HL-60 (cell line): ENCODE data around the gene LIX1L.
A peak's percentile ranks its signal among the peaks of the same experiment; 100 is the strongest.

ENCODE experiments used
- DNase-seq, 2 experiments: peaks; one replicate each; pipeline ENCODE4 v3.0.0-alpha.2; 2010 to 2020; ENCODE audit warnings: low read depth in 1 of 2, low spot score in 1 of 2
- H3K27ac ChIP-seq: fragments of 250-450 bp; sonication (Bioruptor Pico); replicated peaks from 2 replicates; pipeline ENCODE4 v1.5.1; 2020; ENCODE audit warnings: mild to moderate bottlenecking, moderate library complexity
- H3K27me3 ChIP-seq: fragments of 250-450 bp; sonication (Bioruptor Pico); 2 replicates; pipeline ENCODE4 v1.5.1; 2021; ENCODE audit warnings: mild to moderate bottlenecking, moderate library complexity; ENCODE audit not compliant: insufficient read depth, poor library complexity, severe bottlenecking
- H3K4me3 ChIP-seq: replicated peaks from 2 replicates; pipeline ENCODE4 v1.5.1; 2011; ENCODE audit warnings: mild to moderate bottlenecking, control low read depth, low read length; ENCODE audit not compliant: insufficient read depth
- CTCF ChIP-seq: IDR thresholded peaks from one replicate; pipeline ENCODE4 v1.5.1; 2011; ENCODE audit warnings: low read length, control low read depth, inconsistent platforms; ENCODE audit not compliant: insufficient read depth
- GABPA ChIP-seq: IDR thresholded peaks from 2 replicates; pipeline ENCODE4 v1.6.1; 2012; ENCODE audit warnings: low read depth
- POLR2AphosphoS5 ChIP-seq: IDR thresholded peaks from 2 replicates; pipeline ENCODE4 v1.6.1; 2012; ENCODE audit warnings: low read depth
- REST ChIP-seq: IDR thresholded peaks from 2 replicates; pipeline ENCODE4 v1.6.1; 2012; ENCODE audit warnings: low read depth; ENCODE audit not compliant: insufficient replicate concordance
- SPI1 ChIP-seq: IDR thresholded peaks from 2 replicates; pipeline ENCODE4 v1.6.1; 2012; ENCODE audit warnings: low read depth, mild to moderate bottlenecking, borderline replicate concordance

The LIX1L gene

DNA sequence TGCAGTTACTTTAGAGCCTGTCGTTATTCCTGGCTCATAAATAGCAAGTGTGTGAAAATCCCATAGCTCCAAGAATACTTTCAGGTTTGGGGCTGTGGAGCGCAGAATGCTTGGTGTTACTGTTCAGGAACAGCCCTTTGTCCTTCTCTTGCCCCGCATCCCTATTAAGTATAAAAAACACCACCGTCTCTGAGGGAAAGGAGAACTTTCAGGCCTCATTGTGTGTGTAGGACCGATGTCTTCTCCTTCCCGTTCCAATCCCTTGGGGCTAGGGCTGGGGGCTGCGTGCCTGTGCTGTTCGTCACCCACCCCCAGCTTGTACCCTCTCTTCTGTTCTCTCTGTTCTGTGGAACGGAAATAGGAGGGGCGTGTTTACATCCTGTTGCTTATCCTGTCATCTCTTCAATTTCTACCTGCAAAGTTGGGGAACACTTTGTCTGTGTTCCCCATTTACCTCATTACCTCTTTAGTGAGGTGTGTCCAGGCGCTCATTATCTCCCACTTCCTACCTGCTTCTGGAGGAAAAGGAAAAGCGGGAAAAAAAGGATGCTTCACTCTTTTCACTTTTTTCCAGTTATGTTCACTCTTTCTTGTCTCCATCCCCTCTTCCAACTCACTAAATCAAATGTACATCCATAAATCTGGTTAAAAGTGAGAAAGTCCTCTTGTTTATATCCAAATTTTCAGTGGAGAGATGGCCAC, 39.4 kb upstream of the LIX1L start:
- no peaks in the 10 kb centered on the region for H3K27me3 ChIP-seq
- H3K4me3 ChIP-seq, result peak overlapping the region; percentile 71
- TF ChIP-seq SPI1 (no peak), POLR2AphosphoS5 (no peak), CTCF (no peak), REST (no peak), GABPA (no peak)
- H3K27ac ChIP-seq, result peak overlapping the region; percentile 87
- DNase-seq, result peak in 1 of 2 experiments; percentile 52

- TF ChIP-seq REST (peak; percentile 62), POLR2AphosphoS5 (peak; percentile 88), CTCF (no peak), SPI1 (peak; percentile 36; the same call in 1 of the 2 replicates), GABPA (no peak)
- Histone ChIP-seq H3K27me3 (no peaks in the 10 kb centered on the region), H3K27ac (peak within 1 kb of the TSS; percentile 87), H3K4me3 (peak within 1 kb of the TSS; percentile 71)
- DNase-seq, result peak; percentile 97 to 99
Measured at GRCh38 chr1:145996433-145997015, 38.7 kb upstream of the LIX1L start, which contains the start of gene TXNIP. Gene TXNIP (minus strand): TSS chr1:145996579. CDS start chr1:145996266, 313 bp downstream.

DNA sequence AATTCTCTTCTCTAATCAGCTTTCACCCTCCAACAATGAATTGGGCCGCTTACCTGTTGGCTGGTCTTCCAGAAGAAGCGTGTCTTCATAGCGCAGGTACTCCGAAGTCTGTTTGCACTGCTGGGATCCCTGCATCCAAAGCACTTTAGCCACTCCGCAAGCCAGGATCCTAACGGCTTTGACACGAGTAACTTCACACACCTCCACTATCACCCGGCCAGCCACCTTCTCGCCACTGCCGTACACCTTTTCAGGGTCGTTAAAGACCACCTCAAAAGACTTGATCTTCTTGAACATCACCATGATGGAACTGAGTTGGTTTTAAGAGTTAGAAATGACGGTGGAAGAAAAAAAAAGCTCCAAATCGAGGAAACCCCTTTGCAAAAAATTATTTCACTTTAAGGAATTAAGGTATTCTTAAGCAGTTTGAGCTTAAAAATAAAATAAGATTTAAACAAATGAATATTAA, 38.2 kb upstream of the LIX1L start:
- no peak for TF ChIP-seq GABPA
- TF ChIP-seq POLR2AphosphoS5, result peak; percentile 85
- Histone ChIP-seq H3K27me3 (no peaks in the 10 kb centered on the region), H3K4me3 (peak overlapping the region; percentile 71), H3K27ac (peak overlapping the region; percentile 87)
- DNase-seq, result no peak

- Histone ChIP-seq H3K27me3 (no peaks in the 10 kb centered on the region), H3K4me3 (peak overlapping the region; percentile 71), H3K27ac (peak overlapping the region; percentile 87)
- TF ChIP-seq POLR2AphosphoS5 (no peak), GABPA (no peak), CTCF (no peak), SPI1 (no peak), REST (no peak)
- DNase-seq, result no peak
Measured at GRCh38 chr1:145995148-145995881, 37.5 kb upstream of the LIX1L start.
